ENCODE results near the gene PDK1. TPM values are rescaled to one million over a fixed set of nuclear protein-coding genes. Genes with fewer than 3 reads are reported as not detected.
A peak's percentile ranks its signal among the peaks of the same experiment; 100 is the strongest.

The PDK1 gene
- total RNA-seq, result 9.4 TPM

GRCh38 chr2:172555522-172556283 is at the start of gene PDK1:
PDK1 (plus strand) TSS chr2:172556090; CDS start chr2:172556151, 61 bp downstream.
- H3K27me3 ChIP-seq (ENCODE audit: control insufficient read depth in 3 of 3, insufficient read depth in 3 of 3, low read length in 3 of 3), result no peaks in the 10 kb centered on the region
- H3K4me3 ChIP-seq (ENCODE audit: low read length in 3 of 3), result peak within 1 kb of the TSS; percentile 92 to 94 (median 94)
- H3K27ac ChIP-seq (ENCODE audit: low read depth, low read length), result peak within 1 kb of the TSS; percentile 87
- no peaks in the 10 kb centered on the region for H3K9me3 ChIP-seq (ENCODE audit: control insufficient read depth in 3 of 3, low read length in 3 of 3)
- H3K36me3 ChIP-seq (ENCODE audit: control insufficient read depth in 3 of 3, insufficient read depth in 3 of 3, low read length in 3 of 3), result no peaks in the 10 kb centered on the region
- H3K4me1 ChIP-seq (ENCODE audit: control insufficient read depth in 3 of 3, insufficient read depth in 3 of 3, low read length in 3 of 3), result peaks cover 5 to 14% (median 9%) of the 10 kb centered on the region in 3 donors
- H3K9ac ChIP-seq (ENCODE audit: low read depth in 1 of 3, low read length in 3 of 3), result peak within 1 kb of the TSS; percentile 77 to 89 (median 87)

GRCh38 chr2:172507199-172507598 is 48.7 kb upstream of the PDK1 start:
- H3K4me3 ChIP-seq (ENCODE audit: low read length in 3 of 3), result no peak overlapping the region
- peaks cover 0 to 8% (median 0%) of the 10 kb centered on the region in 3 donors for H3K9me3 ChIP-seq (ENCODE audit: control insufficient read depth in 3 of 3, low read length in 3 of 3)
- no peak overlapping the region for H3K27ac ChIP-seq (ENCODE audit: low read depth, low read length)
- no peak overlapping the region for H3K9ac ChIP-seq (ENCODE audit: low read depth in 1 of 3, low read length in 3 of 3)
- H3K36me3 ChIP-seq (ENCODE audit: control insufficient read depth in 3 of 3, insufficient read depth in 3 of 3, low read length in 3 of 3), result peaks cover 5 to 11% (median 9%) of the 10 kb centered on the region in 3 donors
- H3K27me3 ChIP-seq (ENCODE audit: control insufficient read depth in 3 of 3, insufficient read depth in 3 of 3, low read length in 3 of 3), result no peaks in the 10 kb centered on the region
- H3K4me1 ChIP-seq (ENCODE audit: control insufficient read depth in 3 of 3, insufficient read depth in 3 of 3, low read length in 3 of 3), result no peaks in the 10 kb centered on the region

GRCh38 chr2:172510088-172510487 is 45.8 kb upstream of the PDK1 start:
- Histone ChIP-seq H3K9ac (ENCODE audit: low read depth in 1 of 3, low read length in 3 of 3) (no peak overlapping the region), H3K27ac (ENCODE audit: low read depth, low read length) (no peak overlapping the region), H3K36me3 (ENCODE audit: control insufficient read depth in 3 of 3, insufficient read depth in 3 of 3, low read length in 3 of 3) (peaks cover 0 to 5% (median 0%) of the 10 kb centered on the region in 3 donors), H3K4me1 (ENCODE audit: control insufficient read depth in 3 of 3, insufficient read depth in 3 of 3, low read length in 3 of 3) (no peaks in the 10 kb centered on the region), H3K27me3 (ENCODE audit: control insufficient read depth in 3 of 3, insufficient read depth in 3 of 3, low read length in 3 of 3) (no peaks in the 10 kb centered on the region), H3K4me3 (ENCODE audit: low read length in 3 of 3) (no peak overlapping the region), H3K9me3 (ENCODE audit: control insufficient read depth in 3 of 3, low read length in 3 of 3) (peaks cover 0 to 12% (median 0%) of the 10 kb centered on the region in 3 donors)

GRCh38 chr2:172510548-172510947 is 45.3 kb upstream of the PDK1 start:
- H3K27me3 ChIP-seq (ENCODE audit: control insufficient read depth in 3 of 3, insufficient read depth in 3 of 3, low read length in 3 of 3), result no peaks in the 10 kb centered on the region
- no peak overlapping the region for H3K9ac ChIP-seq (ENCODE audit: low read depth in 1 of 3, low read length in 3 of 3)
- H3K36me3 ChIP-seq (ENCODE audit: control insufficient read depth in 3 of 3, insufficient read depth in 3 of 3, low read length in 3 of 3), result peaks cover 0 to 5% (median 0%) of the 10 kb centered on the region in 3 donors
- H3K4me1 ChIP-seq (ENCODE audit: control insufficient read depth in 3 of 3, insufficient read depth in 3 of 3, low read length in 3 of 3), result no peaks in the 10 kb centered on the region
- H3K4me3 ChIP-seq (ENCODE audit: low read length in 3 of 3), result no peak overlapping the region
- H3K9me3 ChIP-seq (ENCODE audit: control insufficient read depth in 3 of 3, low read length in 3 of 3), result peaks cover 0 to 12% (median 0%) of the 10 kb centered on the region in 3 donors
- no peak overlapping the region for H3K27ac ChIP-seq (ENCODE audit: low read depth, low read length)

- Histone ChIP-seq H3K27me3 (ENCODE audit: control insufficient read depth in 3 of 3, insufficient read depth in 3 of 3, low read length in 3 of 3) (no peaks in the 10 kb centered on the region), H3K4me3 (ENCODE audit: low read length in 3 of 3) (no peak overlapping the region), H3K9ac (ENCODE audit: low read depth in 1 of 3, low read length in 3 of 3) (no peak overlapping the region), H3K9me3 (ENCODE audit: control insufficient read depth in 3 of 3, low read length in 3 of 3) (peaks cover 0 to 12% (median 0%) of the 10 kb centered on the region in 3 donors), H3K27ac (ENCODE audit: low read depth, low read length) (no peak overlapping the region), H3K4me1 (ENCODE audit: control insufficient read depth in 3 of 3, insufficient read depth in 3 of 3, low read length in 3 of 3) (no peaks in the 10 kb centered on the region), H3K36me3 (ENCODE audit: control insufficient read depth in 3 of 3, insufficient read depth in 3 of 3, low read length in 3 of 3) (peaks cover 0 to 4% (median 0%) of the 10 kb centered on the region in 3 donors)
These were observed 42.9 kb upstream of the PDK1 start for GRCh38 chr2:172512810-172513523.

- Histone ChIP-seq H3K9ac (ENCODE audit: low read depth in 1 of 3, low read length in 3 of 3) (no peak overlapping the region), H3K9me3 (ENCODE audit: control insufficient read depth in 3 of 3, low read length in 3 of 3) (peaks cover 0 to 12% (median 0%) of the 10 kb centered on the region in 3 donors), H3K4me3 (ENCODE audit: low read length in 3 of 3) (no peak overlapping the region), H3K36me3 (ENCODE audit: control insufficient read depth in 3 of 3, insufficient read depth in 3 of 3, low read length in 3 of 3) (no peaks in the 10 kb centered on the region), H3K27me3 (ENCODE audit: control insufficient read depth in 3 of 3, insufficient read depth in 3 of 3, low read length in 3 of 3) (no peaks in the 10 kb centered on the region), H3K27ac (ENCODE audit: low read depth, low read length) (no peak overlapping the region), H3K4me1 (ENCODE audit: control insufficient read depth in 3 of 3, insufficient read depth in 3 of 3, low read length in 3 of 3) (no peaks in the 10 kb centered on the region)
These were observed 42.4 kb upstream of the PDK1 start for GRCh38 chr2:172513524-172513900.

GRCh38 chr2:172513935-172514586 is 41.8 kb upstream of the PDK1 start:
- Histone ChIP-seq H3K27ac (ENCODE audit: low read depth, low read length) (no peak overlapping the region), H3K9me3 (ENCODE audit: control insufficient read depth in 3 of 3, low read length in 3 of 3) (peaks cover 0 to 12% (median 0%) of the 10 kb centered on the region in 3 donors), H3K4me3 (ENCODE audit: low read length in 3 of 3) (no peak overlapping the region), H3K27me3 (ENCODE audit: control insufficient read depth in 3 of 3, insufficient read depth in 3 of 3, low read length in 3 of 3) (no peaks in the 10 kb centered on the region), H3K36me3 (ENCODE audit: control insufficient read depth in 3 of 3, insufficient read depth in 3 of 3, low read length in 3 of 3) (no peaks in the 10 kb centered on the region), H3K4me1 (ENCODE audit: control insufficient read depth in 3 of 3, insufficient read depth in 3 of 3, low read length in 3 of 3) (no peaks in the 10 kb centered on the region), H3K9ac (ENCODE audit: low read depth in 1 of 3, low read length in 3 of 3) (no peak overlapping the region)

GRCh38 chr2:172516299-172516698 is 39.6 kb upstream of the PDK1 start:
- no peaks in the 10 kb centered on the region for H3K27me3 ChIP-seq (ENCODE audit: control insufficient read depth in 3 of 3, insufficient read depth in 3 of 3, low read length in 3 of 3)
- peaks cover 0 to 9% (median 0%) of the 10 kb centered on the region in 3 donors for H3K9me3 ChIP-seq (ENCODE audit: control insufficient read depth in 3 of 3, low read length in 3 of 3)
- H3K27ac ChIP-seq (ENCODE audit: low read depth, low read length), result no peak overlapping the region
- H3K4me3 ChIP-seq (ENCODE audit: low read length in 3 of 3), result no peak overlapping the region
- H3K4me1 ChIP-seq (ENCODE audit: control insufficient read depth in 3 of 3, insufficient read depth in 3 of 3, low read length in 3 of 3), result no peaks in the 10 kb centered on the region
- H3K36me3 ChIP-seq (ENCODE audit: control insufficient read depth in 3 of 3, insufficient read depth in 3 of 3, low read length in 3 of 3), result no peaks in the 10 kb centered on the region
- H3K9ac ChIP-seq (ENCODE audit: low read depth in 1 of 3, low read length in 3 of 3), result no peak overlapping the region

GRCh38 chr2:172518995-172519394 is 36.9 kb upstream of the PDK1 start:
- H3K4me1 ChIP-seq (ENCODE audit: control insufficient read depth in 3 of 3, insufficient read depth in 3 of 3, low read length in 3 of 3), result no peaks in the 10 kb centered on the region
- H3K36me3 ChIP-seq (ENCODE audit: control insufficient read depth in 3 of 3, insufficient read depth in 3 of 3, low read length in 3 of 3), result no peaks in the 10 kb centered on the region
- no peak overlapping the region for H3K27ac ChIP-seq (ENCODE audit: low read depth, low read length)
- H3K9me3 ChIP-seq (ENCODE audit: control insufficient read depth in 3 of 3, low read length in 3 of 3), result no peaks in the 10 kb centered on the region
- H3K27me3 ChIP-seq (ENCODE audit: control insufficient read depth in 3 of 3, insufficient read depth in 3 of 3, low read length in 3 of 3), result no peaks in the 10 kb centered on the region
- H3K9ac ChIP-seq (ENCODE audit: low read depth in 1 of 3, low read length in 3 of 3), result no peak overlapping the region
- H3K4me3 ChIP-seq (ENCODE audit: low read length in 3 of 3), result no peak overlapping the region

All from skeletal muscle tissue (tissue), 4 donors.